ENCODE results near the gene PCDHB5.
A peak's percentile ranks its signal among the peaks of the same experiment; 100 is the strongest.

- TF ChIP-seq MYBL2 (CRISPR knock-in tag; IDR thresholded peaks at IDR 0.05) (no peak), CTCF (IDR thresholded peaks at IDR 0.05) (peak; percentile 49; the same call in 1 of the 2 replicates), CREM (CRISPR knock-in tag; IDR thresholded peaks at IDR 0.05) (no peak), ZNF121 (CRISPR knock-in tag; IDR thresholded peaks at IDR 0.05) (no peak), ATF3 (CRISPR knock-in tag; conservative IDR thresholded peaks at IDR 0.05) (no peak), ZNF423 (CRISPR knock-in tag; IDR thresholded peaks at IDR 0.05) (no peak)
Observed at GRCh38 chr5:141186897-141187512, 52.0 kb downstream of the PCDHB5 start, which contains the start of gene PCDHB9.
